Putamen (tissue), 1 donor: ENCODE results near the gene TYMS.
A peak's percentile ranks its signal among the peaks of the same experiment; 100 is the strongest.

Experiments used
- DNase-seq: peaks from one replicate; pipeline ENCODE4 v3.0.0-alpha.2; 2016; ENCODE audit warnings: low spot score

The TYMS gene

DNA sequence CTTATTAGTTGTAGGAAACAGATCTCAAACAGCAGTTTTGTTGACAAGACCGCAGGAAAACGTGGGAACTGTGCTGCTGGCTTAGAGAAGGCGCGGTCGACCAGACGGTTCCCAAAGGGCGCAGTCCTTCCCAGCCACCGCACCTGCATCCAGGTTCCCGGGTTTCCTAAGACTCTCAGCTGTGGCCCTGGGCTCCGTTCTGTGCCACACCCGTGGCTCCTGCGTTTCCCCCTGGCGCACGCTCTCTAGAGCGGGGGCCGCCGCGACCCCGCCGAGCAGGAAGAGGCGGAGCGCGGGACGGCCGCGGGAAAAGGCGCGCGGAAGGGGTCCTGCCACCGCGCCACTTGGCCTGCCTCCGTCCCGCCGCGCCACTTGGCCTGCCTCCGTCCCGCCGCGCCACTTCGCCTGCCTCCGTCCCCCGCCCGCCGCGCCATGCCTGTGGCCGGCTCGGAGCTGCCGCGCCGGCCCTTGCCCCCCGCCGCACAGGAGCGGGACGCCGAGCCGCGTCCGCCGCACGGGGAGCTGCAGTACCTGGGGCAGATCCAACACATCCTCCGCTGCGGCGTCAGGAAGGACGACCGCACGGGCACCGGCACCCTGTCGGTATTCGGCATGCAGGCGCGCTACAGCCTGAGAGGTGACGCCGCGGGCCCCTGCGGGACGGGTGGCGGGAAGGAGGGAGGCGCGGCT is at the start of gene TYMS:
TYMS (plus strand) TSS at position 343 of the 690 bp plus-strand sequence; CDS start at position 433, 90 bp downstream.
- DNase-seq, result peak; percentile 42

DNA sequence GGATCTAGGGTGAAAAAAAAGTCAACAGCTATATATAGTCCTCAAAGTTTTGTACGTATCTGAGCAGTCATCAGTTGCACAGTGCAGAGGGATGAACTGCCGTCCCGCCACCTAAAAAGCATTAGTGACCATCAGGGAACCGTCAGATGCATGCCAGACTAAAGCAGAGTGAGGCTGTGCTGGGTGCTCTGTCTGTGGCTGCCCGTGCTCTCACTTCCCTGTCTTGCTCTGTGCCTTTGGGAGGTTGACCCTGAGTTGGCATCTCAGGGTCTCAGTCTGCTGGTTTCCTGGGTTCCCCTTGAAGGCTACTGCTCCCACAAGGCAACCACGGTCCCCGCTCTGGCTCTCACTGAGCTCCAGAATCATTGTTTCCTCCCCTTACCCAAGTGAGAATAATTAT is 49.5 kb upstream of the TYMS start:
- no peak for DNase-seq

DNA sequence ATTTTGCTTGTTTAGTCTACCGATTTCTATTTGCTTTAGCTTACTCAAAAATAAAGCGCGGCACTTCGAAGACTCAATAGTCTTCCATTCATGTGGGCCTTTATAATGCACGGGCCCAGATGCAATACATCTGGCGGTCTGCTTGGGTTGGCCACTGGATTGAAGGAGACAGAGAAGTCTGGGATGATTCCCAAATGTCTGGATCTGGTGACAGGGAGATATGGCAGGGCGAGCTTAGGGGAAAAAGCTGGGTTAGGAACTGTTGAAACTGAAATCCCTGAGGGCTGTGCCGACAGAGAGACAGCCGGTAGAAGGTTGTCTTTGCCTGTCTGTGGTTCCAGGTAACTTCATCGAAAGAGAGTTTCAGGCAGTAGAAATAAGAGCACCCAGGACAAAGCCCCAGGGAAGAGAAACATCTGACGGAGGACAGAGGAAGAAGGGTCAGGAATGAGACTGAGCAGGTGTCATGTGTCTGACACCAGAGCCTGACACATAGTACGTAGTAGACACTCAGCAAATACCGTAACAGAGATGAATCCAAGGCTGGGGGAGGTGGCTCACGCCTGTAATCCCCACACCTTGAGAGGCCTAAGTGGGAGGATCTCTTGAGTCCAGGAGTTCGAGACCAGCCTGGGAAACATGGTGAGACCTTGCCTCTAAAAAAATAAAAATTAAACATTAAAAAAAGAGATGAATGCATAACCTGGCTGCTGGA is 47.1 kb upstream of the TYMS start:
- no peak for DNase-seq

DNA sequence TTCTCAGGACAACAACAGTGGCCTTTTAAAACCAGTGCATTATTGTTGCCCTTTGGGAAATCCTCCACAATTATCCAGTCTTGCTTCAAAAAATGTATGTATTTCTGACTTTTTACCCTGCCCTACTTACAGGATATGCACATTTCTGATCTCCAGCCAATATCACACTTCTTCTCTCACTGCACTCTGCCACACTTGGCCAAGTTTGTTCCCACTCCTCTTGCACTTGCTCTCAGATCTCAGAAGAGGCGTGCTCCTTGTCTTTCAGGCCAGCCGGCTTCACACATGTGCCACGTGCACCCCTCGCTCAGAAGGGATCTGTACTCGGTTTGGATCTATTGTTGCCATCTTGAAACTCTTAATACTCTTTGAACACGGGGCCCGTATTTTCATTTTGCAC is 45.3 kb upstream of the TYMS start:
- no peak for DNase-seq

DNA sequence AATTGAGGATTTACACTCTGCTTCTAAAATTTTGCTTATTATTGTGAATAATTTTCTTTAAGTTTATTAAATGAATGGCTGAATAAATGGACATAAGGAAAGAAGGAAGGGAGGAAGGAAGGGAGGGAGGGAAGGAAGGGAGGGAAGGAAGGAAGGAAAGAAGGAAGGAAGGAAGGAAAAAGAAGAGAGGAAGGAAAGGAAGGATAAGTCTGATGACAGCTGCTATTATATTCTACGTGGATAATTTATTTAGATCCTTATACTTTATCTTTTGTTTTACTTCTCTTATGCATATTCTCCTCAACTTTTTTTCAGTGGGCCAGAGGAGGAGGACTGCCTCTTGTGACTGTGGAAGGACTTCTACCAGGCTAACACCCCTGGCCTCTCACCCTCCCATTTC is 43.3 kb upstream of the TYMS start:
- no peak for DNase-seq

DNA sequence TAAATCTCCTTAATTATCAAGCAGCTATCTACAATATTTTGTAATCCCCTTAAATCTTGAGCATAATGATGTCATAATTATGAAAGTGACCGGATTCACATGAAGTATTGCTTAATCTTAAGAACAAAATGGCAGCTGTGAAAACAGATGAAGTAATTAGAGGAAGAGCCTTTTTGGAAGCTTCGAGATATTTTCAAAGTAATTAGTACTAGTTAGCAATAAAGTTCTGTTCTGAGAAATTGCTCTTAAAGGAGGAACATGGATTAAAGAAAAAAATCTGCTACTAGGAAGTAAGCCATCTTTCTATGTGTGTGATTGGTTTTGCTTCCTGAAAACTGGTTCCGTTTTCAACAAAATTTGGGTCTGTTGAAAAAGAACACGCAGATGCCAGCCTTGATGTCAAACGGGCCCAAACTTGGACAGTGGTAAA is 42.3 kb upstream of the TYMS start:
- DNase-seq, result no peak

DNA sequence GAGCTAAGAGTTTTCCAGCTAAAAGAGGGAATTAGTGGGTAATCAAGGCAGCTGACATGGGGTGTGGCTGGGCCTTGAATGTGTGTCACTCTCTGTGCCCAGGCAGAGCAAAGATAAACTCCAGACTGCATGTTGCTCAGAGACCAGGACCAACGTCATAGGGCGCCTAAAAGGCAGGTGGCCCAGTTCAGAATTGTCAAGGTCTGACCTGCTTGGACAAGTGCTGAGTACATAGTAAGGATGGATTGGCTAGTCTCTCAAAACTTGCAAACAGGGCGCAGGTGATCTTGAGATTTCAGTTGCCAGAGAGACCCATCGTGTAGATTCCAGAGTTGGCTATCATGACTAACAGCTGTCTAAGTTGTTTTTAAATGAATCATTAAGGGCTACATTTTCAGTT is 41.7 kb upstream of the TYMS start:
- no peak for DNase-seq

DNA sequence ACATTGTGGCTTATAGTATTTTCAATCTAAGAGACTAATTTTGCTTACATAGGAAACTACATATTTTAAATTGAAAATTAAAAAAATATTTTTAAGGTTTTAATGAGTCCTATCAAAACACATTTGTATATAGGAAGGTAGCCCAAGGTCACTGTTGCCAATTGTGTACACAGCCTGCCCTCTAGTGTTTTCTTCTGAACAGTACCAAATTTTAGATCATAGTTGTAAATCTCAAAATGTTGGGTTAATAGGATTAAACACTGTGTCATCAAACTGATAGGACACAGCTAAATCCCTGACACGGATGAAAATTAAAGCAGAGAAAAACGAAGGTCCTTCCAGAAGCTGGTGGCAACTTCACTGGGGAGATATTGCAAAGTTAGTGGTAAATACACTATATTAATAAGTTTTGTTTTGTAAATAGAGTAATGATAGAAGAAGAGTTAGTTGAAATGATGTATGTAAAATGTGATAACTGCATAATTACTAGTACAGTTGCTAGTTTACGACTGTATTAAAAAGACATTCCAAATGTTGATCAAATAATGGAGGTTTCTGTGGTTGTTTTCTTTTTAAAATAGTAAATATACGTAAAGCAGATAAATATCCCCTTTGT is 41.0 kb upstream of the TYMS start:
- DNase-seq, result peak; percentile 42

DNA sequence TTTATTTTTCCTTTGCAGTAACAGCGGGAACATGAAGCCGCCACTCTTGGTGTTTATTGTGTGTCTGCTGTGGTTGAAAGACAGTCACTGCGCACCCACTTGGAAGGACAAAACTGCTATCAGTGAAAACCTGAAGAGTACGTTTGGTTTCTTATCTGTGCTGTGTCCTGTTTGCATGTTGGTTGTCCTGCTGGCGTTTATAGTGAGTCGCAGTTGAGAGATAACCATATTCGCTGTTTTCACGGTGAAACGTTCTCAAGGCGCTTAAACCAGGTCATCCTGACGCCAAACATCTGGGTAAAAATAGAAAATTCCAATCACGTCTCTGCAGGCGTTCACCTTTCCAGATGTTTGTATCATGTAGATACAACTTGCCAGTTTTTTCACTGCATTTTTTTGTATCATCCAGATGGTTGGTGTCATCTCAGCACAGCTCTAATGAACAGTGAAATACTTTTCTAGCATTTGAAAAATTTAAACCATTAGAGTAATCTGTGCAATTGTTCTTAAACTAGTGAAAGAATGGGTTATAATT is 39.4 kb upstream of the TYMS start:
- no peak for DNase-seq

DNA sequence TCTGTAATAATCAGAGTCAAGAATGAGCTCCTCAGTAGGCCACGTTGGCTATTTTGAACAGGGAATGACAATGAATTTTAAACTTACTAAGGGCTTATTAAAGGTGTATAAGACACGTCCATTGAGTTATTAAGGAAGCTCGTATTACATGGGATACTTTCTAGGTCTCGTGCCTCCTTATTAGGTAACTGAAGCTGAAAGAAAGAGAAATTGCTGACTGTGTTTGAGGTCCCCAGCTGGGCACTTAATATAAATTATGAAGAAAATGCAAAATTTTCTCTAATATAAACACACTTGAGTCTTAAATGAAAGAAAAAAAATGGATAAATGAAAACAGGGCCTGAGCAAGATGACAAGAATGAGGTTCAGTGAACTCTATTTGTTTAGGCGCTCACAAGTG is 38.8 kb upstream of the TYMS start:
- DNase-seq, result no peak

DNA sequence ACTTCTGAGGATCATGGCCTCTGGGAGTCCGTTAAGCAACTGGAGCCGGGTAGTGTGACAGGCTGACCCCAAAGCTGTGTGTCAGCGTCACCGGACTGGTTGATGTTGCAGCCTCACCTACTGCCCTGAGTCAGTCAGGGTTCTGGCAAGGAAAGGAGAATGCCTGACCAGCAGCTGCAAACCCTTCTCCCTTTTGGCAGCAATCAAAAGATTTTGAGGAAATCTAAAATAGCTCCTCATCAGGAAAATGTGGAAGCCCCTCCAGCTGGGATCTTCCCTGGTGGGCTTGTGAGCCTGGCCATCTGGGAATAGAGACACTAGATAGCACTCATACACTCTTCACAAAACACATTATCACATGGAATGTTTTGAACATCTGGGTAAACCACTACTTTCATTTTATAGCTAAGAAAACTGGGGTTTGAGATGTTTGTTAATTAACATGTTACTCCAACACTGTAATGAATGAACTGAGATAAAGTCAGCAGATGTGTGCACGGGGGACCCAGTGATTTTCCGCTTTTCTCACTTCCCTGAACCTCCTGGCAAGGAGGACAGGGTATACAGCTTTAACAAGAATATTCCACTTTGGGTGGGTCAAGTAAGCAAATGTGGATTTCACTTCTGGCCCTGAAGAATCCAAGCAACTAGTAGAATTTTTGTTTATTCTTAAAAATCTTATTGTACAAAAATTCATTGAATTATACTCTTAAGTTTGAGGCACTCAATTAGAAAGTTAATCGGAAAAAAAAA is 36.0 kb upstream of the TYMS start:
- DNase-seq, result no peak

DNA sequence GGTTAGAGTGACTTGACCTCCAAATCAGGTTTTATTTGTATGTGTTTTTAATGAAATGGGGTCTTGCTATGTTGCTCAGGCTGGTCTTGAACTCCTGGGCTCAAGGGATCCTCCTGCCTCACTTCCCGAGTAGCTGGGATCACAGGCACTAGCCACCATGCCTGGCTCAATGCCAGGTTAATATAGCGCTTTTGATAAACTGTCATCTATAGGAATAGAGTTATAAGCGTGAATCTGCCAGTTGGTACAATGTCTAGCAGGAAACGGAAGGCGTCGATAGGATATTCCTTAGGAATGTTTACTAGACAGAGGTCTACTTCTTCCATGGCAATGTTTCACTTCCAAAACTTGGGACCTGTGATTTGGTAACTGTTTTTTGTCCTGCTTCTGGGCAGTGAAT is 35.2 kb upstream of the TYMS start:
- DNase-seq, result no peak

DNA sequence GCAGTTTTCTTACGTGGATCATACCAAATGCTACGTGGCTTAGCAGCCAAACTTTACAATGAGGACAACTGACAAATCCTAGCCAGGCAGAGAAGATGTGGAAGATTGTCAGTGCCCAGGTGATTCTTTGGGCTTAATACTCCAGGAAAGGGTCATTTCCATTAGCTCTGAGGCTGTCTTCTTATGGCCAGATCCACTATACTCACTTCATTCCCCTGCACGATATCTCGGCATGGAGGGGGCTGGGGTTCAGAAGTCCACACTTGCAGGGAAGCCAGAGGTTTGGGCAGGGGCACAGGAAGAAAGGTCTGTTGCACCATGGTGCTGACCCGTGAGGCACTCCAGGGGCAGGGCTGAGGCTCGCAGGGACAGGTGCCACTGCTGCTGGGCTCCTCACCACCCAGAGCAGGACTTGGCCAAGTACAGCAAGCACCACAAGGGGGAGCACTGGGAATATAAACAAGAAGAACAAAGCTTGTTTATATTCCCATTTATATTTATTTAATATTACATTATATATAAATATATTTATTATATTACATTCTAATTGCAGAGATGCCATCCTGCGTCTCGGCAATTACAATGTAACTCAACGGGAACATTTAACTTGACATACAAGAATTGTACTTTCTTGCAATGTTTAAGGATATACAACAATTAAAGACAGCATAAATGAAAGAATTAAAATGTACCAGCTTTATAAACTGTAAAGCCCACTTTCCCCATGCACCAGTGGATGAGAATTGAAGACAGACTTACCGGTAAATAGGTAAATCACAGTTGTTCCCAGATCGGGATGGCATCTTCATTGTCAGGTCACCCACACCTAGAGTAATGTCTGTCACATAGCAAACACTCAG is 33.5 kb upstream of the TYMS start:
- DNase-seq, result peak; percentile 80

DNA sequence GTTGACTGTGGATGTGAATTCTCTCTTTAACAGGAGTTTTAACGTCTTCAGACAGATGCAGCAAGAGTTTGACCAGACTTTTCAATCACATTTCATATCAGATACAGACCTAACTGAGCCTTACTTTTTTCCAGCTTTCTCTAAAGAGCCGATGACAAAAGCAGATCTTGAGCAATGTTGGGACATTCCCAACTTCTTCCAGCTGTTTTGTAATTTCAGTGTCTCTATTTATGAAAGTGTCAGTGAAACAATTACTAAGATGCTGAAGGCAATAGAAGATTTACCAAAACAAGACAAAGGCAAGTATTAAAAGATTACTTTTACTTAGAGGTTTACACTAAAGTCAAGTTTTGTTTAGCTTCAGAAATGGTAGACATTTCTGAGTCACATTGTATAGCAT is 30.2 kb upstream of the TYMS start:
- DNase-seq, result no peak

DNA sequence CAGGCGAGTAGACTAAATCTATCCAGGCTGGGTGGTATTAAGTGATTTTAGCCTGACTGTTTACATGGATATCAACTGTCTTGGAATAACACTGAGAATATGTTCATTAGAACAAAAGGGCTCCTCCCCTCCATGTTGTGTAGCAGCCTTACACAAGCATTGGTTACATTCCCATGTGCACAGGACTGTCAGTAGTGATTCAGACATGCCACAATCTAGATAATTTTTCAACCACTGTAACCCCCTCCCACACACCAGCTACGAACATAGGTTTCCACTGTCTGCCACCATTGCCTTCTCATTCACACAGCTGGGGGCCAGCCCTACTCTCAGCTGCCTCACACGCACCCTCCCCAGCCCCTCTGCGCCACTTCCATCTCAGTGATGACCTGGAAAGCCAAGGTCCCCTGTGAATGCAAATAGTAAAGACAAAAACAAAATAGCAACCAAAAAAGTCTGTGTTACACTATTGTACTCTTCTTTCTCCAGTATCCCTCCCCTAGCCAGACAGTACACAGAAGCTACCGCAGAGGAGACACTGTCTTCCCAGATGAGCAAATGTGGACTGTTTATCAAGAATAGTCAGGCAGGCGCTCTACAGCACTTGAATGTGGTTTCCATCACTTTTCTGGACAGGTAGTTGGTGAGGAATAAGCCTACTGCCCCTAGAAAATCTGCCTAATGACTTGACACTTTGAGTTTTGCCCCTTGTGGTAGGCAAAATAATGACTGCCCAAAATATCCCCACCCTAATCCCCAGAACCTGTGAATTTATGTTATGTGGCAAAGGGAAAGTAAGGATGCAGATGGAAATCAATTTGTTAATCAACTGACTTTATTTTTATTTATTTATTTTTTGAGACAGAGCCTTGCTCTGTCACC is 27.9 kb upstream of the TYMS start:
- no peak for DNase-seq

DNA sequence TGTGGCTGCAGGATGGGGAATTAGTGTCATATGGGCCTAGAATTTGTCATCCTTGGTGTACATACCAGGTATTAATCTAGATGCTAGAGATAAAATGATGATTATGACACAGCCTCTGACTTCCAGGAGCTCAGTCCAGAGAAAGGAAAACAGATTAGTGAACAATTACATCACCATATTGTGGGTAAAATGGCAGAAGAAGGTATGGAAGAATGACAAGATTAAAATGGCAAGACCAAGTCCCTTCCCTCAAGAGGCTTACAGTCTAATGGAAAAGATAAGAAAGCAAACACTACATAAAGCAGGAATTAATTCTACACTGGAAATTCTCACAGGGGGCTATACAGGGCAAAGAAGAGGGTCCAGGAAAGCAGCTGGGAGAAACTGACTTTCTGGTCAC is 25.9 kb upstream of the TYMS start:
- no peak for DNase-seq

DNA sequence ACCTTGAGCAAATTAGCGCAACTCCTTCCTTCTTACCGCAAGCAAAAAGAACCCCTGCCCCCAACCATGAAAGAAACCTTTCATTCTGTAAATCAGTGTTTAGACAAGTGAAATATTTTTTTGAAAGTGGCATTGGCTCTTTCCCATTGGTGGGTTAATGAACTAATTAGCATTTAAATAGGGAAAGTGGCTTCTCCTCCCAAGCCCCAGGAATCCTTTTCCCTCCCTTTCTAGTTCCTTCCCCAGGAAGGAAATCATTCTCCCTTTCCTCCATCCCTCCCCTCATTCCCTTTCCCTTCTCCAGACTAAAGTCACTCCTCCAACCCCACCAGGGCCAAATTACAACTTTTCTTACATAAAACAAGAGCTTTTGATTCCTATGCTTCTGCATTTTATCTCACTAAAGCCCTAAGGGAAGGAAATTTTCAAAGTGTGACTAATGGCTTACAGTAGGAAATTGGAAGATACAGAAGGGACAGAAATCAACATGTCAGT is 22.9 kb upstream of the TYMS start:
- no peak for DNase-seq

DNA sequence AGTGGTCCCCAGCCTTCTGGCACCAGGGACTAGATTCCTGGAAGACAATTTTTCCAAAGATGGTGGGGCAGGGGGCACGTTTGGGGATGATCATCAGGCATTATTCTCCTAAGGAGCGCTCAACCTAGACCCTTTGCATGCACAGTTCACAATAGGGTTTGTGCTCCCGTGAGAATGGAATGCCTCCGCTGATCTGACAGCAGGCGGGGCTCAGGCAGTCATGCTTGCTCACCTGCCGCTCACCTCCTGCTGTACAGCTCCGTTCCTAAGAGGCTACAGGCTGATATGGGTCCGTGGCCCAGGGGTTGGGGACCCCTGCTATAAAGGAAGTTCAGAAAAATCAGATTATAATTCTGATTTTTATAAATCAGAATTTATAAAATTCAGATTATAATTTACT is 22.3 kb upstream of the TYMS start:
- DNase-seq, result no peak

DNA sequence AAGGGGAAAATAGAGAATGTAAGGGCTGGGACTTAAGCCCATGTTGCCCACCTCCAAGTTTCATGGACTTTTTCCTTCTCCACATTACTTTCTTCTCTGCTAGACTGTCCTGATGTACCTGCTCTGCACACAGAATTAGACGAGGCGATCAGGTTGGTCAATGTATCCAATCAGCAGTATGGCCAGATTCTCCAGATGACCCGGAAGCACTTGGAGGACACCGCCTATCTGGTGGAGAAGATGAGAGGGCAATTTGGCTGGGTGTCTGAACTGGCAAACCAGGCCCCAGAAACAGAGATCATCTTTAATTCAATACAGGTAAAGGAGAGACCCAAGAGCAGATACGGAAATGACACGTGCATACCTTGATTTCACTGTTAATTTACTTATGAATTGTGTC is 16.2 kb upstream of the TYMS start:
- no peak for DNase-seq

DNA sequence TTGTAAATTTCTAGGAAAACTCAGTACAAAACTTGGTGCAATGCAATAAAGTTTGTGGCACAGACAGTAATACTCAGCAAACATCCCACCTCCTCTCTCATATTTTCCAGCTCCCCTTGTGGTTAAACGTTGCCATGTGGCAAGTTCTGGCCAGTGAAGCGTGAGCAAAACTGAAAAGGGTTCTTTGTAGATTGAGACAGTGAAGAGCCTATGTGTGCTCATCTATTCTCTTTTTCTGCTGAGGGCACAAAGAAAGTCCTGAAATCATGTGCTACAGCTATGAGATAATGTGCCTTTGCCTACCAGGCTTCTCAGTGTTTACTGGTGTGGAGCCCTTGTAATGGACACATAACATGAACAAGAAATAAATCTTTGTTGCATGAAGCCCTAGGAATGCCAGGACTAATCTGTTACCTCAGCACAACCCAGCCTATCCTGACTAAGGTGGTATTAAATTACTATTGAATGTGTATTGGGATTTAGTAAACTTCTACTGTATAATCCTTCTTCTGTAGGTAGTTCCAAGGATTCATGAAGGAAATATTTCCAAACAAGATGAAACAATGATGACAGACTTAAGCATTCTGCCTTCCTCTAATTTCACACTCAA is 13.0 kb upstream of the TYMS start:
- DNase-seq, result peak; percentile 95
